ENCODE results near the gene NTSR1. TPM values are rescaled to one million over a fixed set of nuclear protein-coding genes. Genes with fewer than 3 reads are reported as not detected.

The NTSR1 gene
- total and polyA plus RNA-seq, 2 donors (not counting 1 experiment from before 2014, with no cell fraction given) = not detected

- H3K27me3 Mint-ChIP-seq = peaks cover 15% of the 10 kb centered on the region
- Histone ChIP-seq H3K79me2 (ENCODE audit: control insufficient read depth, insufficient read depth, low read length) (no peaks in the 10 kb centered on the region), H3K36me3 (replicated peaks in 1 of 2; ENCODE audit: control extremely low read depth in 1 of 2, control insufficient read depth in 1 of 2, extremely low read depth in 1 of 2, insufficient read depth in 2 of 2, low read length in 1 of 2) (no peaks in the 10 kb centered on the region), H3K4me2 (replicated peaks; ENCODE audit: low read depth, low read length, poor library complexity, severe bottlenecking) (no peak overlapping the region), H4K20me1 (ENCODE audit: control insufficient read depth, insufficient read depth, low read length, poor library complexity, severe bottlenecking) (no peaks in the 10 kb centered on the region), H2AFZ (ENCODE audit: insufficient read depth, low read depth, low read length, poor library complexity, severe bottlenecking) (no peak overlapping the region), H3K4me3 (ENCODE audit: control extremely low read depth in 1 of 5, extremely low read depth in 1 of 5, insufficient read depth in 1 of 5, low read depth in 2 of 5, low read length in 4 of 5) (no peak overlapping the region), H3K9ac (ENCODE audit: low read length) (no peak overlapping the region), H3K9me3 (ENCODE audit: control extremely low read depth in 1 of 3, control insufficient read depth in 2 of 3, insufficient read depth in 1 of 3, low read length in 2 of 3) (peaks cover 0 to 11% (median 0%) of the 10 kb centered on the region in 3 donors), H3K27ac (ENCODE audit: low read length in 2 of 2) (no peak overlapping the region), H3K4me1 (ENCODE audit: control insufficient read depth in 2 of 2, insufficient read depth in 2 of 2, low read length in 2 of 2) (no peaks in the 10 kb centered on the region), H3K27me3 (replicated peaks in 1 of 4; ENCODE audit: control extremely low read depth in 1 of 4, control insufficient read depth in 3 of 4, insufficient read depth in 4 of 4, low read length in 3 of 4) (peaks cover 0 to 5% (median 0%) of the 10 kb centered on the region in 4 experiments)
- H3K4me1 Mint-ChIP-seq = no peaks in the 10 kb centered on the region
- ChIA-PET POLR2A (no interaction called here), CTCF (no interaction called here)
- 89% methylated on average over 10 of the region's 11 CpGs for WGBS (ENCODE audit: insufficient coverage)
- TF ChIP-seq, protein P1, sequence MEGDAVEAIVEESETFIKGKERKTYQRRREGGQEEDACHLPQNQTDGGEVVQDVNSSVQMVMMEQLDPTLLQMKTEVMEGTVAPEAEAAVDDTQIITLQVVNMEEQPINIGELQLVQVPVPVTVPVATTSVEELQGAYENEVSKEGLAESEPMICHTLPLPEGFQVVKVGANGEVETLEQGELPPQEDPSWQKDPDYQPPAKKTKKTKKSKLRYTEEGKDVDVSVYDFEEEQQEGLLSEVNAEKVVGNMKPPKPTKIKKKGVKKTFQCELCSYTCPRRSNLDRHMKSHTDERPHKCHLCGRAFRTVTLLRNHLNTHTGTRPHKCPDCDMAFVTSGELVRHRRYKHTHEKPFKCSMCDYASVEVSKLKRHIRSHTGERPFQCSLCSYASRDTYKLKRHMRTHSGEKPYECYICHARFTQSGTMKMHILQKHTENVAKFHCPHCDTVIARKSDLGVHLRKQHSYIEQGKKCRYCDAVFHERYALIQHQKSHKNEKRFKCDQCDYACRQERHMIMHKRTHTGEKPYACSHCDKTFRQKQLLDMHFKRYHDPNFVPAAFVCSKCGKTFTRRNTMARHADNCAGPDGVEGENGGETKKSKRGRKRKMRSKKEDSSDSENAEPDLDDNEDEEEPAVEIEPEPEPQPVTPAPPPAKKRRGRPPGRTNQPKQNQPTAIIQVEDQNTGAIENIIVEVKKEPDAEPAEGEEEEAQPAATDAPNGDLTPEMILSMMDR (IDR thresholded peaks at IDR 0.05) = no peak
- no peak for TF ChIP-seq EZH2 (IDR thresholded peaks at IDR 0.05; ENCODE audit: borderline replicate concordance, insufficient read depth, low read depth, low read length, poor library complexity, severe bottlenecking)
- ATAC-seq (ENCODE audit: low read depth) = no peak
- H3K4me3 Mint-ChIP-seq = no peak overlapping the region
- intact Hi-C loops (cut with micrococcal nuclease) = no loop called here
- no peak for DNase-seq
- no peaks in the 10 kb centered on the region for H3K9me3 Mint-ChIP-seq (ENCODE audit: insufficient read depth)
- no peak overlapping the region for H3K27ac Mint-ChIP-seq
These were observed 11.1 kb upstream of the NTSR1 start for GRCh38 chr20:62697468-62697912.

- H3K9ac ChIP-seq (ENCODE audit: low read length) = no peak overlapping the region
- no peak overlapping the region for H3K4me2 ChIP-seq (replicated peaks; ENCODE audit: low read depth, low read length, poor library complexity, severe bottlenecking)
- H3K79me2 ChIP-seq (ENCODE audit: control insufficient read depth, insufficient read depth, low read length) = no peaks in the 10 kb centered on the region
- ChIA-PET POLR2A (no interaction called here), CTCF (no interaction called here)
- peaks cover 0 to 11% (median 0%) of the 10 kb centered on the region in 3 donors for H3K9me3 ChIP-seq (ENCODE audit: control extremely low read depth in 1 of 3, control insufficient read depth in 2 of 3, insufficient read depth in 1 of 3, low read length in 2 of 3)
- 95% methylated on average over 14 of the region's 14 CpGs for WGBS (ENCODE audit: insufficient coverage)
- H3K27ac Mint-ChIP-seq = no peak overlapping the region
- intact Hi-C loops (cut with micrococcal nuclease) = no loop called here
- ATAC-seq (ENCODE audit: low read depth) (no peak), DNase-seq (no peak)
- H4K20me1 ChIP-seq (ENCODE audit: control insufficient read depth, insufficient read depth, low read length, poor library complexity, severe bottlenecking) = no peaks in the 10 kb centered on the region
- H3K4me1 Mint-ChIP-seq = no peaks in the 10 kb centered on the region
- peaks cover 0 to 2% (median 0%) of the 10 kb centered on the region in 4 experiments for H3K27me3 ChIP-seq (replicated peaks in 1 of 4; ENCODE audit: control extremely low read depth in 1 of 4, control insufficient read depth in 3 of 4, insufficient read depth in 4 of 4, low read length in 3 of 4)
- H3K27ac ChIP-seq (ENCODE audit: low read length in 2 of 2) = no peak overlapping the region
- no peaks in the 10 kb centered on the region for H3K36me3 ChIP-seq (replicated peaks in 1 of 2; ENCODE audit: control extremely low read depth in 1 of 2, control insufficient read depth in 1 of 2, extremely low read depth in 1 of 2, insufficient read depth in 2 of 2, low read length in 1 of 2)
- no peak overlapping the region for H2AFZ ChIP-seq (ENCODE audit: insufficient read depth, low read depth, low read length, poor library complexity, severe bottlenecking)
- no peaks in the 10 kb centered on the region for H3K4me1 ChIP-seq (ENCODE audit: control insufficient read depth in 2 of 2, insufficient read depth in 2 of 2, low read length in 2 of 2)
- TF ChIP-seq EZH2 (IDR thresholded peaks at IDR 0.05; ENCODE audit: borderline replicate concordance, insufficient read depth, low read depth, low read length, poor library complexity, severe bottlenecking) = no peak
- TF ChIP-seq, protein P1 (IDR thresholded peaks at IDR 0.05) = no peak
- H3K9me3 Mint-ChIP-seq (ENCODE audit: insufficient read depth) = no peaks in the 10 kb centered on the region
- no peak overlapping the region for H3K4me3 ChIP-seq (ENCODE audit: control extremely low read depth in 1 of 5, extremely low read depth in 1 of 5, insufficient read depth in 1 of 5, low read depth in 2 of 5, low read length in 4 of 5)
- peaks cover 9% of the 10 kb centered on the region for H3K27me3 Mint-ChIP-seq
- no peak overlapping the region for H3K4me3 Mint-ChIP-seq
These were observed 10.4 kb upstream of the NTSR1 start for GRCh38 chr20:62698231-62698630.

Data from B cell (primary cell).